PC-9 (cell line): ENCODE data around the gene ACYP2.
"Not testable (repeated sequence)": the region's sequence is repeated elsewhere in the genome, so short reads cannot be mapped to it uniquely, and the experiment has no call there.

Experiments
- CTCF ChIP-seq: fragments of 200-600 bp; sonication (generic); conservative IDR thresholded peaks from 2 replicates; pipeline ENCODE4 v1.6.1; 2017; ENCODE audit warnings: mixed run types, antibody characterized with exemption, mild to moderate bottlenecking, moderate library complexity
- EZH2 ChIP-seq: fragments of 200-600 bp; sonication (generic); IDR thresholded peaks from 2 replicates; pipeline ENCODE4 v1.8.0; 2017; ENCODE audit warnings: antibody characterized with exemption, low read depth

- not testable (repeated sequence) for TF ChIP-seq CTCF, EZH2
These were observed 1.2 kb downstream of the ACYP2 start for GRCh38 chr2:54116598-54116997.
